ENCODE results near the gene COL3A1.

COL3A1 gene

GRCh38 chr2:188974164-188974563, at the start of gene COL3A1:
COL3A1 (plus strand) TSS chr2:188974373; CDS start chr2:188974490, 117 bp downstream.
- DNase-seq: no peak

GRCh38 chr2:188928643-188929042, 45.5 kb upstream of the COL3A1 start:
- DNase-seq: no peak

- no peak for DNase-seq
These were observed 42.8 kb upstream of the COL3A1 start for GRCh38 chr2:188931361-188931760.

GRCh38 chr2:188937228-188938220, 36.6 kb upstream of the COL3A1 start:
- no peak for DNase-seq

GRCh38 chr2:188940171-188940570, 34.0 kb upstream of the COL3A1 start:
- no peak for DNase-seq

- no peak for DNase-seq
These were observed 29.7 kb upstream of the COL3A1 start for GRCh38 chr2:188944442-188944841.

- no peak for DNase-seq
These were observed 24.9 kb upstream of the COL3A1 start for GRCh38 chr2:188949046-188949818.

- DNase-seq: no peak
These were observed 21.3 kb upstream of the COL3A1 start for GRCh38 chr2:188952901-188953300.

GRCh38 chr2:188956290-188956689, 17.9 kb upstream of the COL3A1 start:
- DNase-seq: no peak

GRCh38 chr2:188956961-188957360, 17.2 kb upstream of the COL3A1 start:
- no peak for DNase-seq

- DNase-seq: no peak
These were observed 16.5 kb upstream of the COL3A1 start for GRCh38 chr2:188957646-188958045.

GRCh38 chr2:188963741-188964140, 10.4 kb upstream of the COL3A1 start:
- no peak for DNase-seq

- no peak for DNase-seq
These were observed 9.1 kb upstream of the COL3A1 start for GRCh38 chr2:188964976-188965546.

- no peak for DNase-seq
These were observed 8.6 kb upstream of the COL3A1 start for GRCh38 chr2:188965563-188965962.

- DNase-seq: no peak
These were observed 8.0 kb upstream of the COL3A1 start for GRCh38 chr2:188966079-188966571.

- no peak for DNase-seq
These were observed 7.3 kb upstream of the COL3A1 start for GRCh38 chr2:188966728-188967440.

GRCh38 chr2:188969236-188969635, 4.9 kb upstream of the COL3A1 start:
- DNase-seq: no peak

GRCh38 chr2:188969651-188970050, 4.5 kb upstream of the COL3A1 start:
- DNase-seq: no peak

- DNase-seq: no peak
These were observed 4.0 kb upstream of the COL3A1 start for GRCh38 chr2:188970211-188970610.

- DNase-seq: no peak
These were observed 2.7 kb upstream of the COL3A1 start for GRCh38 chr2:188971432-188971861.

- DNase-seq: no peak
These were observed 532 bp upstream of the COL3A1 start for GRCh38 chr2:188973641-188974040.

- DNase-seq: no peak
These were observed 1.4 kb downstream of the COL3A1 start for GRCh38 chr2:188975497-188976102.
